Effector memory CD8-positive, alpha-beta T cell (primary cell): ENCODE data around the gene OR2W3.

Experiments used
- ATAC-seq: fragments of 150-1000 bp; cut with Tn5 transposase; replicated peaks from 2 replicates; pipeline ENCODE4 v1.10.0; 2021; ENCODE audit warnings: mild to moderate bottlenecking, moderate library complexity
- DNase-seq, 3 experiments: peaks; one replicate each; pipeline ENCODE4 v3.0.0; 2021
- H3K27ac Mint-ChIP-seq, 2 donors: one replicate each; pipeline ENCODE4 v1.8.0; 2022; ENCODE audit warnings: mild to moderate bottlenecking in 2 of 2, mixed read lengths in 2 of 2, moderate library complexity in 2 of 2
- H3K27me3 Mint-ChIP-seq, 2 donors: one replicate each; pipeline ENCODE4 v1.8.0; 2022; ENCODE audit warnings: mixed read lengths in 2 of 2
- H3K36me3 Mint-ChIP-seq: one replicate; pipeline ENCODE4 v1.8.0; 2022; ENCODE audit warnings: mild to moderate bottlenecking, moderate library complexity, mixed read lengths; ENCODE audit not compliant: insufficient read depth
- H3K4me1 Mint-ChIP-seq, 2 donors: one replicate each; pipeline ENCODE4 v1.8.0; 2022; ENCODE audit warnings: low read depth in 2 of 2, mixed read lengths in 2 of 2
- H3K4me3 Mint-ChIP-seq, 2 donors: one replicate each; pipeline ENCODE4 v1.8.0; 2022; ENCODE audit warnings: mild to moderate bottlenecking in 2 of 2, mixed read lengths in 2 of 2, moderate library complexity in 2 of 2
- H3K9me3 Mint-ChIP-seq, 2 donors: one replicate each; pipeline ENCODE4 v1.8.0; 2022; ENCODE audit warnings: mixed read lengths in 2 of 2

OR2W3 gene

GRCh38 chr1:247895976-247896375 is 589 bp downstream of the OR2W3 start:
- H3K27me3 Mint-ChIP-seq = peaks cover 5 to 9% of the 10 kb centered on the region in 2 donors
- no peaks in the 10 kb centered on the region for H3K4me1 Mint-ChIP-seq
- no peaks in the 10 kb centered on the region for H3K36me3 Mint-ChIP-seq
- peaks cover 8 to 24% of the 10 kb centered on the region in 2 donors for H3K9me3 Mint-ChIP-seq
- no peak overlapping the region for H3K4me3 Mint-ChIP-seq
- H3K27ac Mint-ChIP-seq = no peak overlapping the region
- ATAC-seq = no peak
- no peak for DNase-seq

- Mint-ChIP-seq H3K27ac (peak overlapping the region in 1 of 2 donors; percentile 4), H3K4me3 (peak overlapping the region in 1 of 2 donors; percentile 43), H3K36me3 (peaks cover 2% of the 10 kb centered on the region), H3K27me3 (no peaks in the 10 kb centered on the region), H3K4me1 (peaks cover 10 to 25% of the 10 kb centered on the region in 2 donors), H3K9me3 (peaks cover 0 to 5% of the 10 kb centered on the region in 2 donors)
- DNase-seq (no peak), ATAC-seq (no peak)
Observed at GRCh38 chr1:247904122-247904521, 8.7 kb downstream of the OR2W3 start.

GRCh38 chr1:247905181-247905580 is 9.8 kb downstream of the OR2W3 start:
- ATAC-seq = no peak
- H3K36me3 Mint-ChIP-seq = peaks cover 2% of the 10 kb centered on the region
- H3K4me3 Mint-ChIP-seq = no peak overlapping the region
- H3K27ac Mint-ChIP-seq = no peak overlapping the region
- no peaks in the 10 kb centered on the region for H3K27me3 Mint-ChIP-seq
- no peak for DNase-seq
- H3K4me1 Mint-ChIP-seq = peaks cover 10 to 25% of the 10 kb centered on the region in 2 donors
- H3K9me3 Mint-ChIP-seq = peaks cover 0 to 5% of the 10 kb centered on the region in 2 donors

- H3K27ac Mint-ChIP-seq = peak overlapping the region; percentile 79 to 96
- H3K27me3 Mint-ChIP-seq = no peaks in the 10 kb centered on the region
- ATAC-seq (no peak), DNase-seq (peak in 1 of 3 experiments; percentile 1)
- H3K4me3 Mint-ChIP-seq = peak overlapping the region; percentile 82 to 90
- H3K4me1 Mint-ChIP-seq = peaks cover 10 to 25% of the 10 kb centered on the region in 2 donors
- H3K9me3 Mint-ChIP-seq = peaks cover 0 to 5% of the 10 kb centered on the region in 2 donors
- H3K36me3 Mint-ChIP-seq = peaks cover 2% of the 10 kb centered on the region
Observed at GRCh38 chr1:247905910-247906503, 10.6 kb downstream of the OR2W3 start.

- H3K4me3 Mint-ChIP-seq = peak overlapping the region; percentile 82 to 90
- peaks cover 10 to 25% of the 10 kb centered on the region in 2 donors for H3K4me1 Mint-ChIP-seq
- no peaks in the 10 kb centered on the region for H3K27me3 Mint-ChIP-seq
- peaks cover 2% of the 10 kb centered on the region for H3K36me3 Mint-ChIP-seq
- H3K27ac Mint-ChIP-seq = peak overlapping the region; percentile 79 to 96
- ATAC-seq = peak; percentile 35
- peaks cover 0 to 5% of the 10 kb centered on the region in 2 donors for H3K9me3 Mint-ChIP-seq
- DNase-seq = no peak
Observed at GRCh38 chr1:247906504-247907047, 11.2 kb downstream of the OR2W3 start.

- Mint-ChIP-seq H3K9me3 (peaks cover 0 to 5% of the 10 kb centered on the region in 2 donors), H3K4me3 (no peak overlapping the region), H3K4me1 (peaks cover 10 to 25% of the 10 kb centered on the region in 2 donors), H3K27me3 (peaks cover 0 to 6% of the 10 kb centered on the region in 2 donors), H3K36me3 (peaks cover 2% of the 10 kb centered on the region), H3K27ac (no peak overlapping the region)
- ATAC-seq (no peak), DNase-seq (no peak)
Observed at GRCh38 chr1:247908766-247909165, 13.4 kb downstream of the OR2W3 start.

- Mint-ChIP-seq H3K36me3 (no peaks in the 10 kb centered on the region), H3K9me3 (no peaks in the 10 kb centered on the region), H3K4me1 (no peaks in the 10 kb centered on the region), H3K27me3 (peaks cover 0 to 12% of the 10 kb centered on the region in 2 donors), H3K4me3 (no peak overlapping the region), H3K27ac (no peak overlapping the region)
- ATAC-seq = no peak
- no peak for DNase-seq
Observed at GRCh38 chr1:247913786-247914185, 18.4 kb downstream of the OR2W3 start.

- Mint-ChIP-seq H3K4me1 (no peaks in the 10 kb centered on the region), H3K4me3 (no peak overlapping the region), H3K9me3 (no peaks in the 10 kb centered on the region), H3K36me3 (no peaks in the 10 kb centered on the region), H3K27me3 (peaks cover 0 to 12% of the 10 kb centered on the region in 2 donors), H3K27ac (no peak overlapping the region)
- no peak for DNase-seq
- ATAC-seq = no peak
Observed at GRCh38 chr1:247914941-247915662, 19.7 kb downstream of the OR2W3 start.

- no peaks in the 10 kb centered on the region for H3K36me3 Mint-ChIP-seq
- H3K4me3 Mint-ChIP-seq = no peak within 1 kb of the TSS
- H3K27me3 Mint-ChIP-seq = peaks cover 0 to 6% of the 10 kb centered on the region in 2 donors
- no peaks in the 10 kb centered on the region for H3K9me3 Mint-ChIP-seq
- no peaks in the 10 kb centered on the region for H3K4me1 Mint-ChIP-seq
- ATAC-seq (no peak), DNase-seq (no peak)
- H3K27ac Mint-ChIP-seq = no peak within 1 kb of the TSS
Observed at GRCh38 chr1:247919952-247920351, 24.6 kb downstream of the OR2W3 start, which contains the start of gene OR2T8. OR2T8 (plus strand) TSS chr1:247920252; CDS start chr1:247921018, 766 bp downstream.

- no peaks in the 10 kb centered on the region for H3K4me1 Mint-ChIP-seq
Observed at GRCh38 chr1:247923941-247924340, 28.6 kb downstream of the OR2W3 start.

GRCh38 chr1:247924868-247925267 is 29.5 kb downstream of the OR2W3 start, which contains the start of gene OR2AJ1:
OR2AJ1 (plus strand) TSS chr1:247924889; CDS start chr1:247933769, 8,880 bp downstream.
- DNase-seq = no peak

More at GRCh38 chr1:247923941-247924340, 28.6 kb downstream of the OR2W3 start:
- Mint-ChIP-seq H3K27me3 (no peaks in the 10 kb centered on the region), H3K36me3 (no peaks in the 10 kb centered on the region), H3K4me3 (no peak overlapping the region), H3K9me3 (peaks cover 0 to 2% of the 10 kb centered on the region in 2 donors), H3K27ac (no peak overlapping the region)
- ATAC-seq (no peak), DNase-seq (no peak)

GRCh38 chr1:247933989-247934388 is 38.6 kb downstream of the OR2W3 start:
- Mint-ChIP-seq H3K4me3 (no peak overlapping the region), H3K4me1 (peaks cover 0 to 2% of the 10 kb centered on the region in 2 donors), H3K27ac (no peak overlapping the region), H3K36me3 (no peaks in the 10 kb centered on the region), H3K27me3 (no peaks in the 10 kb centered on the region), H3K9me3 (peaks cover 0 to 8% of the 10 kb centered on the region in 2 donors)
- ATAC-seq (no peak), DNase-seq (no peak)

More at GRCh38 chr1:247924868-247925267, 29.5 kb downstream of the OR2W3 start, which contains the start of gene OR2AJ1:
- Mint-ChIP-seq H3K36me3 (no peaks in the 10 kb centered on the region), H3K4me3 (no peak within 1 kb of the TSS), H3K9me3 (peaks cover 0 to 2% of the 10 kb centered on the region in 2 donors), H3K27ac (no peak within 1 kb of the TSS), H3K4me1 (no peaks in the 10 kb centered on the region), H3K27me3 (no peaks in the 10 kb centered on the region)
- no peak for ATAC-seq

- ATAC-seq (no peak), DNase-seq (no peak)
- Mint-ChIP-seq H3K36me3 (no peaks in the 10 kb centered on the region), H3K4me3 (no peak overlapping the region), H3K9me3 (peaks cover 0 to 8% of the 10 kb centered on the region in 2 donors), H3K4me1 (peaks cover 0 to 2% of the 10 kb centered on the region in 2 donors), H3K27ac (no peak overlapping the region), H3K27me3 (no peaks in the 10 kb centered on the region)
Observed at GRCh38 chr1:247935781-247936180, 40.4 kb downstream of the OR2W3 start.
